Renal pelvis (tissue), 4 donors: Measurements from ENCODE around the gene PSRC1. TPM values are rescaled to one million over a fixed set of nuclear protein-coding genes. Genes with fewer than 3 reads are reported as not detected.
A peak's percentile ranks its signal among the peaks of the same experiment; 100 is the strongest.

ENCODE experiments used
- DNase-seq: peaks from one replicate; pipeline ENCODE4 v3.0.0-alpha.2; 2013
- polyA plus RNA-seq, 3 donors: library from polyadenylated mRNA; unstranded; fragments of 120-200 nt; gene quantifications; one replicate each; pipeline ENCODE4 v1.2.1, GENCODE V29; 2013; ENCODE audit not compliant: insufficient read length in 3 of 3

Gene PSRC1
- polyA plus RNA-seq, 3 donors, result 24.6 to 34.2 (median 30.7) TPM

- DNase-seq, result no peak
These were observed 9.2 kb downstream of the PSRC1 start for GRCh38 chr1:109273570-109274288.

- DNase-seq, result no peak
These were observed 10.0 kb downstream of the PSRC1 start for GRCh38 chr1:109272831-109273547.

- DNase-seq, result no peak
These were observed 10.7 kb downstream of the PSRC1 start for GRCh38 chr1:109272021-109272799.

GRCh38 chr1:109271458-109271857, 11.5 kb downstream of the PSRC1 start:
- DNase-seq, result no peak

GRCh38 chr1:109270623-109271317, 12.2 kb downstream of the PSRC1 start:
- no peak for DNase-seq

GRCh38 chr1:109269981-109270622, 12.8 kb downstream of the PSRC1 start:
- DNase-seq, result no peak

GRCh38 chr1:109269212-109269980, 13.5 kb downstream of the PSRC1 start:
- DNase-seq, result no peak

- no peak for DNase-seq
These were observed 14.3 kb downstream of the PSRC1 start for GRCh38 chr1:109268431-109269211.

- no peak for DNase-seq
These were observed 15.1 kb downstream of the PSRC1 start for GRCh38 chr1:109267743-109268300.

GRCh38 chr1:109266965-109267364, 16.0 kb downstream of the PSRC1 start:
- no peak for DNase-seq

GRCh38 chr1:109265741-109266330, 17.1 kb downstream of the PSRC1 start:
- no peak for DNase-seq

GRCh38 chr1:109265016-109265415, 17.9 kb downstream of the PSRC1 start:
- no peak for DNase-seq

- no peak for DNase-seq
These were observed 18.6 kb downstream of the PSRC1 start for GRCh38 chr1:109264379-109264755.

- peak; percentile 86 for DNase-seq
These were observed 19.2 kb downstream of the PSRC1 start for GRCh38 chr1:109263597-109264378.

- no peak for DNase-seq
These were observed 19.7 kb downstream of the PSRC1 start for GRCh38 chr1:109263234-109263596.

GRCh38 chr1:109262231-109263055, 20.5 kb downstream of the PSRC1 start:
- no peak for DNase-seq

GRCh38 chr1:109261578-109261977, 21.4 kb downstream of the PSRC1 start:
- DNase-seq, result no peak
